HepG2 (cell line): ENCODE data around the gene CARMIL1. TPM values are rescaled to one million over a fixed set of nuclear protein-coding genes. Genes with fewer than 3 reads are reported as not detected.

Source experiments
- AKAP8 ChIP-seq: sonication (generic); formaldehyde crosslinking; IDR thresholded peaks from 2 replicates; pipeline ENCODE4 v1.5.1; 2020; ENCODE audit warnings: mild to moderate bottlenecking, missing genetic modification reagents
- ARID2 ChIP-seq: sonication (generic); formaldehyde crosslinking; IDR thresholded peaks from 2 replicates; pipeline ENCODE4 v1.8.1; 2022; ENCODE audit warnings: mild to moderate bottlenecking, missing genetic modification reagents, borderline replicate concordance
- ELF4 ChIP-seq: sonication (generic); formaldehyde crosslinking; IDR thresholded peaks from 2 replicates; pipeline ENCODE4 v1.5.0; 2020; ENCODE audit warnings: missing genetic modification reagents, mild to moderate bottlenecking, moderate library complexity, borderline replicate concordance
- FOSL2 ChIP-seq: sonication (generic); formaldehyde crosslinking; IDR thresholded peaks from 2 replicates; pipeline ENCODE4 v1.4.0; 2020; ENCODE audit warnings: missing genetic modification reagents
- GZF1 ChIP-seq: sonication (generic); formaldehyde crosslinking; IDR thresholded peaks from 2 replicates; pipeline ENCODE4 v1.5.1; 2020; ENCODE audit warnings: mild to moderate bottlenecking, missing genetic modification reagents
- HMGA1 ChIP-seq: sonication (generic); formaldehyde crosslinking; conservative IDR thresholded peaks from 2 replicates; pipeline ENCODE4 v1.4.0; 2020; ENCODE audit warnings: missing genetic modification reagents
- HNRNPK ChIP-seq: fragments of 200-400 bp; formaldehyde crosslinking; IDR thresholded peaks from 2 replicates; pipeline ENCODE4 v1.6.1; 2018; ENCODE audit warnings: low read length, low read depth, moderate library complexity, mild to moderate bottlenecking; ENCODE audit not compliant: poor library complexity, severe bottlenecking
- KAT7 ChIP-seq: IDR thresholded peaks from 2 replicates; pipeline ENCODE4 v1.6.1; 2018; ENCODE audit warnings: borderline replicate concordance, missing compliant biosample characterization
- MAZ ChIP-seq, 2 experiments: sonication (generic) in 1 of 2; formaldehyde crosslinking in 1 of 2; IDR thresholded peaks; 2 replicates each; pipeline versions ENCODE4 v1.5.0 to v1.6.1; 2012 to 2020; ENCODE audit warnings: low read depth in 2 of 2, mild to moderate bottlenecking in 2 of 2, borderline replicate concordance in 1 of 2, improper control_type of control experiment in 1 of 2, low read length in 1 of 2, missing genetic modification reagents in 1 of 2, moderate library complexity in 1 of 2
- NCOA5 ChIP-seq: sonication (generic); formaldehyde crosslinking; IDR thresholded peaks from 2 replicates; pipeline ENCODE4 v1.4.0; 2020; ENCODE audit warnings: missing genetic modification reagents
- NFE2 ChIP-seq: sonication (generic); formaldehyde crosslinking; IDR thresholded peaks from 2 replicates; pipeline ENCODE4 v1.4.0; 2020; ENCODE audit warnings: missing genetic modification reagents
- TARDBP ChIP-seq: sonication (generic); formaldehyde crosslinking; IDR thresholded peaks from 2 replicates; pipeline ENCODE4 v1.8.0; 2022; ENCODE audit warnings: mild to moderate bottlenecking, missing genetic modification reagents
- ZBTB20 ChIP-seq: sonication (generic); formaldehyde crosslinking; IDR thresholded peaks from 2 replicates; pipeline ENCODE4 v1.8.1; 2023; ENCODE audit warnings: missing genetic modification reagents, low read depth, mild to moderate bottlenecking, borderline replicate concordance
- ZNF546 ChIP-seq: sonication (generic); formaldehyde crosslinking; conservative IDR thresholded peaks from 2 replicates; pipeline ENCODE4 v1.8.1; 2023; ENCODE audit warnings: mild to moderate bottlenecking, missing genetic modification reagents
- ZNF652 ChIP-seq: IDR thresholded peaks from 2 replicates; pipeline ENCODE4 v1.6.1; 2016; ENCODE audit warnings: low read depth, borderline replicate concordance
- ZSCAN21 ChIP-seq: sonication (generic); formaldehyde crosslinking; IDR thresholded peaks from 2 replicates; pipeline ENCODE4 v1.8.0; 2022; ENCODE audit warnings: mild to moderate bottlenecking, missing genetic modification reagents, moderate library complexity, borderline replicate concordance
- ZZZ3 ChIP-seq: sonication (generic); formaldehyde crosslinking; IDR thresholded peaks from 2 replicates; pipeline ENCODE4 v1.4.0; 2020; ENCODE audit warnings: missing genetic modification reagents, mild to moderate bottlenecking, borderline replicate concordance
- polyA plus RNA-seq, 8 experiments: library from polyadenylated mRNA; depleted of rRNA in 3 of 8; stranded (reverse) in 7 of 8; unstranded in 1 of 8; fragments of >200 nt; fragmentation: Illumina TruSeq in 4 of 8; extraction: Trizol in 4 of 8; gene quantifications; 2 replicates each; pipeline versions ENCODE4 v1.2.1 to v1.2.3, GENCODE V29; 2011 to 2016; ENCODE audit warnings: low read depth in 4 of 8, missing spikeins in 1 of 8, mixed read lengths in 1 of 8; ENCODE audit not compliant: insufficient read depth in 1 of 8
- total RNA-seq, 5 experiments: library from RNA; depleted of rRNA; stranded (reverse); fragments of >200 nt; fragmentation: Illumina TruSeq; extraction: Trizol; gene quantifications; 2 replicates each; pipeline ENCODE4 v1.2.3, GENCODE V29; 2016; ENCODE audit warnings: low read depth in 1 of 5
- TF ChIP-seq, protein P1 (sequence below): sonication (generic); formaldehyde crosslinking; IDR thresholded peaks from 2 replicates; pipeline ENCODE4 v1.4.0; 2020; ENCODE audit warnings: missing genetic modification reagents, mild to moderate bottlenecking, borderline replicate concordance
- TF ChIP-seq, protein P2 (sequence below): sonication (generic); formaldehyde crosslinking; IDR thresholded peaks from 2 replicates; pipeline ENCODE4 v1.5.0; 2020; ENCODE audit warnings: mild to moderate bottlenecking, missing genetic modification reagents
- TF ChIP-seq, protein P3 (sequence below): sonication (generic); formaldehyde crosslinking; IDR thresholded peaks from 2 replicates; pipeline ENCODE4 v1.5.1; 2020; ENCODE audit warnings: mild to moderate bottlenecking, missing genetic modification reagents, moderate library complexity
- TF ChIP-seq, protein P4 (sequence below): IDR thresholded peaks from 2 replicates; pipeline ENCODE4 v1.6.1; 2012; ENCODE audit warnings: inconsistent platforms

Gene CARMIL1
- total and polyA plus RNA-seq, 2 of the 13 experiments (the other 11 are each of a cell fraction or from before 2014, with no cell fraction given), result 1.8 to 2.6 TPM

DNA sequence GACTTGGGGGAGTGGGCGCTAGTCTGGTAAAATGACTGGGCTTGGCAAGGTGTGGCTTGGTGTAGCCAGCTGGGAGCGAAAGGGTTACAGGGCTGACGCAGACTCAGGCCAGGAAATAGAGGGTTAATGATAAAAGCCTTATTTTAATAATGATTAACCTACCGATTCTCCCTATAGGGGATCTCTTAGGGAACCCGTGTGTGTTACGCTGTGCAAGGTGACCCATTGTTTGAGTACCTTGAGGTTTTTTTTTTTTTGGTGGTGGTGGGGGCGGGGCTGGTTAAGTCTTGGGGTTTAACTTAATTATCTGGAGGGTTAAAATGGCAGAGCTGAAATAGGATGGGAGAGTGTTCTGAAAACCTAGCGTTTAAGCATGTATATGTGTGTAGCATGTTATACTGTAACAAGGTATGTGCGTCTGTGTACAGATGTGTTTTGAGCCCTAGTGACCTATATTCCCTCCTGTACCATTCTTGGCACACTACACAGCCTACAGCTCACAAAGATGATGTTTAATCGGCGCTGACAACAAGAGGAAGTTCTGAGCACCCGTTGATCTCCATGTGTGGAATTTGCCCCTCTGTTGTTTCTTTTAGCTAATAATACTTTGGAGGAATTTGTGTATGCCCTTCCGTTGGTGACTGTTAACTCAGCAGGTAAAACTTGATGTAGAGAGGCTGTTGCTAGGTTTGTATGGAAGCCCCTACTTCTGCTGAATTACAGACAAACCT, 1.3 kb downstream of the CARMIL1 start (continued):
- TF ChIP-seq ZBTB20 (peak; percentile 35; the same call in 1 of the 2 replicates), MAZ (IDR thresholded peaks at IDR 0.05; ENCODE audit: borderline replicate concordance, low read depth, low read length) (no peak), MAZ (CRISPR knock-in tag; IDR thresholded peaks at IDR 0.05; ENCODE audit: low read depth) (no peak), ZNF546 (CRISPR knock-in tag) (no peak), ZSCAN21 (CRISPR knock-in tag) (no peak), GZF1 (CRISPR knock-in tag) (no peak), AKAP8 (CRISPR knock-in tag) (no peak), FOSL2 (CRISPR knock-in tag) (no peak), NCOA5 (CRISPR knock-in tag) (no peak), TARDBP (CRISPR knock-in tag) (no peak), ZNF652 (peak; percentile 92), KAT7 (CRISPR knock-in tag) (no peak), NFE2 (no peak), ARID2 (CRISPR knock-in tag) (no peak), ELF4 (CRISPR knock-in tag) (no peak), HMGA1 (no peak), ZZZ3 (CRISPR knock-in tag) (no peak), HNRNPK (no peak)
- TF ChIP-seq, protein P1, sequence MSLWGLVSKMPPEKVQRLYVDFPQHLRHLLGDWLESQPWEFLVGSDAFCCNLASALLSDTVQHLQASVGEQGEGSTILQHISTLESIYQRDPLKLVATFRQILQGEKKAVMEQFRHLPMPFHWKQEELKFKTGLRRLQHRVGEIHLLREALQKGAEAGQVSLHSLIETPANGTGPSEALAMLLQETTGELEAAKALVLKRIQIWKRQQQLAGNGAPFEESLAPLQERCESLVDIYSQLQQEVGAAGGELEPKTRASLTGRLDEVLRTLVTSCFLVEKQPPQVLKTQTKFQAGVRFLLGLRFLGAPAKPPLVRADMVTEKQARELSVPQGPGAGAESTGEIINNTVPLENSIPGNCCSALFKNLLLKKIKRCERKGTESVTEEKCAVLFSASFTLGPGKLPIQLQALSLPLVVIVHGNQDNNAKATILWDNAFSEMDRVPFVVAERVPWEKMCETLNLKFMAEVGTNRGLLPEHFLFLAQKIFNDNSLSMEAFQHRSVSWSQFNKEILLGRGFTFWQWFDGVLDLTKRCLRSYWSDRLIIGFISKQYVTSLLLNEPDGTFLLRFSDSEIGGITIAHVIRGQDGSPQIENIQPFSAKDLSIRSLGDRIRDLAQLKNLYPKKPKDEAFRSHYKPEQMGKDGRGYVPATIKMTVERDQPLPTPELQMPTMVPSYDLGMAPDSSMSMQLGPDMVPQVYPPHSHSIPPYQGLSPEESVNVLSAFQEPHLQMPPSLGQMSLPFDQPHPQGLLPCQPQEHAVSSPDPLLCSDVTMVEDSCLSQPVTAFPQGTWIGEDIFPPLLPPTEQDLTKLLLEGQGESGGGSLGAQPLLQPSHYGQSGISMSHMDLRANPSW (CRISPR knock-in tag), result no peak
- TF ChIP-seq, protein P2, sequence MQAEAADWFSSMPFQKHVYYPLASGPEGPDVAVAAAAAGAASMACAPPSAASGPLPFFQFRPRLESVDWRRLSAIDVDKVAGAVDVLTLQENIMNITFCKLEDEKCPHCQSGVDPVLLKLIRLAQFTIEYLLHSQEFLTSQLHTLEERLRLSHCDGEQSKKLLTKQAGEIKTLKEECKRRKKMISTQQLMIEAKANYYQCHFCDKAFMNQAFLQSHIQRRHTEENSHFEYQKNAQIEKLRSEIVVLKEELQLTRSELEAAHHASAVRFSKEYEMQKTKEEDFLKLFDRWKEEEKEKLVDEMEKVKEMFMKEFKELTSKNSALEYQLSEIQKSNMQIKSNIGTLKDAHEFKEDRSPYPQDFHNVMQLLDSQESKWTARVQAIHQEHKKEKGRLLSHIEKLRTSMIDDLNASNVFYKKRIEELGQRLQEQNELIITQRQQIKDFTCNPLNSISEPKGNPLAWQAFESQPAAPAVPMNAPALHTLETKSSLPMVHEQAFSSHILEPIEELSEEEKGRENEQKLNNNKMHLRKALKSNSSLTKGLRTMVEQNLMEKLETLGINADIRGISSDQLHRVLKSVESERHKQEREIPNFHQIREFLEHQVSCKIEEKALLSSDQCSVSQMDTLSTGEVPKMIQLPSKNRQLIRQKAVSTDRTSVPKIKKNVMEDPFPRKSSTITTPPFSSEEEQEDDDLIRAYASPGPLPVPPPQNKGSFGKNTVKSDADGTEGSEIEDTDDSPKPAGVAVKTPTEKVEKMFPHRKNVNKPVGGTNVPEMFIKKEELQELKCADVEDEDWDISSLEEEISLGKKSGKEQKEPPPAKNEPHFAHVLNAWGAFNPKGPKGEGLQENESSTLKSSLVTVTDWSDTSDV (CRISPR knock-in tag), result no peak
- TF ChIP-seq, protein P3, sequence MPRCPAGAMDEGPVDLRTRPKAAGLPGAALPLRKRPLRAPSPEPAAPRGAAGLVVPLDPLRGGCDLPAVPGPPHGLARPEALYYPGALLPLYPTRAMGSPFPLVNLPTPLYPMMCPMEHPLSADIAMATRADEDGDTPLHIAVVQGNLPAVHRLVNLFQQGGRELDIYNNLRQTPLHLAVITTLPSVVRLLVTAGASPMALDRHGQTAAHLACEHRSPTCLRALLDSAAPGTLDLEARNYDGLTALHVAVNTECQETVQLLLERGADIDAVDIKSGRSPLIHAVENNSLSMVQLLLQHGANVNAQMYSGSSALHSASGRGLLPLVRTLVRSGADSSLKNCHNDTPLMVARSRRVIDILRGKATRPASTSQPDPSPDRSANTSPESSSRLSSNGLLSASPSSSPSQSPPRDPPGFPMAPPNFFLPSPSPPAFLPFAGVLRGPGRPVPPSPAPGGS (CRISPR knock-in tag), result 0 out of 2 replicates have a peak, but pooled peaks have one; percentile 0
- TF ChIP-seq, protein P4, sequence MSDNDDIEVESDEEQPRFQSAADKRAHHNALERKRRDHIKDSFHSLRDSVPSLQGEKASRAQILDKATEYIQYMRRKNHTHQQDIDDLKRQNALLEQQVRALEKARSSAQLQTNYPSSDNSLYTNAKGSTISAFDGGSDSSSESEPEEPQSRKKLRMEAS, result 0 out of 2 replicates have a peak, but pooled peaks have one; percentile 1
